Subcutaneous adipose tissue (tissue), 4 donors: ENCODE data around the gene CTDSPL. TPM values are rescaled to one million over a fixed set of nuclear protein-coding genes. Genes with fewer than 3 reads are reported as not detected.

Experiments used
- total RNA-seq, 4 donors: library from RNA; depleted of rRNA; stranded (reverse); fragments of >200 nt; gene quantifications; one replicate each; pipeline ENCODE4 v1.1.0, GENCODE V29; 2016
- TF ChIP-seq, protein P1 (sequence below): fragments of 450-650 bp; IDR thresholded peaks from one replicate; pipeline ENCODE4 v1.5.1; 2016; ENCODE audit warnings: low read depth, mild to moderate bottlenecking, control low read depth, antibody characterized with exemption, moderate library complexity

Gene CTDSPL
- total RNA-seq, 4 donors from 2014 or later, result 29.0 to 34.8 (median 30.1) TPM

DNA sequence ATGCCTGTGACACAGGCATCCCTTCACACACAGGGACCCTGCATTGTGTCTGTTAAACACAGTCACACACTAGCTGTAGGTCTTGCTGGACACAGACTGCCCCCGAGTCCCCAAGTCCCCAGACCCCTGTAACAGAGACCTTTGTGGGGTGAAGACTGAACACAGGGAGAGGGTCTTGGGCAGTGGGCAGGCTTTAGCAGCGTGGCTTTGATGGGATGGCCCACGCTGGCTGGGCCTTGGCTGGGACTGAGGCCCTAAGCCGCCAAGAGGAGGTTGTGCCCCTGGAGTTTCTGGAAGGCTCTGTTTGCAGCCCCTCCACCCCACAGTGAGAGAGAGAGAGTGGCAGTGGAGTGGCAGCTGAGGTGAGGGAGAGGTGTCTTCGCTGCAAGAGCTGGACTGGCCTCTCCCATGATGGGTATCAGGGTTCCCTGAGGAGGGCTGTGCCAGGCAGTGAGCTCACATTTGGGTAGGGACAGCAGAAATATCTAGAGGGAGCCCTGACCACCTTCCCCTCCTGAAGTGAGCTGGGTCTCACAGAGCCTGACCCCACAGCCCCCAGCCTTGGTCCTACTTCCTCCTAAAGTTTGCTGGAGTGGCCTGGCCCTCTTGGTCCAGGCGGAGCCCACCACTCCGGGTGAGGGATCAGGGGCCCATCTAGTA, 128.3 kb downstream of the CTDSPL start:
- TF ChIP-seq, protein P1, sequence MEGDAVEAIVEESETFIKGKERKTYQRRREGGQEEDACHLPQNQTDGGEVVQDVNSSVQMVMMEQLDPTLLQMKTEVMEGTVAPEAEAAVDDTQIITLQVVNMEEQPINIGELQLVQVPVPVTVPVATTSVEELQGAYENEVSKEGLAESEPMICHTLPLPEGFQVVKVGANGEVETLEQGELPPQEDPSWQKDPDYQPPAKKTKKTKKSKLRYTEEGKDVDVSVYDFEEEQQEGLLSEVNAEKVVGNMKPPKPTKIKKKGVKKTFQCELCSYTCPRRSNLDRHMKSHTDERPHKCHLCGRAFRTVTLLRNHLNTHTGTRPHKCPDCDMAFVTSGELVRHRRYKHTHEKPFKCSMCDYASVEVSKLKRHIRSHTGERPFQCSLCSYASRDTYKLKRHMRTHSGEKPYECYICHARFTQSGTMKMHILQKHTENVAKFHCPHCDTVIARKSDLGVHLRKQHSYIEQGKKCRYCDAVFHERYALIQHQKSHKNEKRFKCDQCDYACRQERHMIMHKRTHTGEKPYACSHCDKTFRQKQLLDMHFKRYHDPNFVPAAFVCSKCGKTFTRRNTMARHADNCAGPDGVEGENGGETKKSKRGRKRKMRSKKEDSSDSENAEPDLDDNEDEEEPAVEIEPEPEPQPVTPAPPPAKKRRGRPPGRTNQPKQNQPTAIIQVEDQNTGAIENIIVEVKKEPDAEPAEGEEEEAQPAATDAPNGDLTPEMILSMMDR, result no peak

DNA sequence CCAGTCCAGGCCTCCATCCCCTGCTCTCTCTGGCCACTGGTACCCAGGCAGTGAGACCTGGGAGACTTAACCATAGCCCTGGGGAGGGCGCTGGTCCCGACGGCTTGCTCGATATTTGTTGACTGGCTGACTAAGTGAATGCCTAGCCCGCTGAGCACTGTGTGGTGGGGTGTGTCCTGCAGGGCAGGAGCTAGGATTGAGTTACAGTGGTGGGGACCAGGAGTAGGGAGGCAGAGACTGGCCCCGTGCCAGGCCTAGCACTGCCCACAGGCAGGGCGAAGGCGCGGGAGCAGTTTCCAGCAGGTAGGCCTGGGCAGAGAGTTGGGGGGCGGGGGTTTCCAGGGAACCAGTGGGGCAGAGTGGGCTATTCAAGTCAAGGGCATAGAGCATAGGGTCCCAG, 128.8 kb downstream of the CTDSPL start, which contains the start of gene VILL:
Gene VILL, plus strand, starts transcription at position 260 of the 400 bp plus-strand sequence. CDS start 2,887 bp downstream, outside the sequence.
- TF ChIP-seq, protein P1, result no peak

GRCh38 chr3:37991109-37991508, 129.4 kb downstream of the CTDSPL start:
- TF ChIP-seq, protein P1, result no peak

GRCh38 chr3:37991823-37992222, 130.1 kb downstream of the CTDSPL start:
- TF ChIP-seq, protein P1, result no peak

DNA sequence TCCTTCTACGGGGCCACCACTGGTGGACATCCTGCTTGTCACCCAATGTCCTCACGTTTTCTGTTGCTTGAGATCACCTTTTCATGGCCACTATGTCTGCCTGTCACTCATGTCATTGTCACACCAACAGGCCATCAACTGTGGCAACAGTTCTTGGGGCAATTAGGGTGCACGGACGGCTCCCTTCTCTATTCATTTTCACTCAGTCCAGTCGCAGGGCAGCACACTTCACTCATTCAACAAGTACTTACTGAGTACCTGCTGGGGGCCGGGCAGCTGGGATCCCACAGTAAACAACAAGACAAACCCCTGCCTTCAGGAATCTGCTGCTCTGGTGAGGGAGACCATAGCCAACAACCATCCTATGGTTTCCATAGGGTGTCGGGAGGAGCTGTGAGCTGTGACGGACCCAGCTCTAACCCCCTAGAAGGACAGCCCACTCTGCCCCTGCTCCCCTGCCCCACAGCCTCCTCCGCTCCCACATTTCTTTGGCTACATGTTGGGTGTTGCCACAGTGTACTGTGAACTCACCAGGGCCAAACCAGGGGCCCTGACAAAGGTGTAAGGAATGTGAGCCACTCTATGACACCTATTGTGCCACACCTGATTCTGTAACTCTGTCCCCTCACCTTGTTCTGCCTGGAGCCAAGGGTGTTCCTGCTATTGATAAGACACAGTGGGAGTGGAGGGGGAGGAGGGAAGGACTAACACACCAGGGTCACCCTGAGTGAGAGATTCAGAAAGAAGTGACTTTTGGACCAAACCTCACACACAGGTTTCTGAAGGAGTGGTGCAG, 130.8 kb downstream of the CTDSPL start:
- TF ChIP-seq, protein P1, result no peak

GRCh38 chr3:37993067-37993455, 131.4 kb downstream of the CTDSPL start:
- TF ChIP-seq, protein P1, result no peak

GRCh38 chr3:37993460-37993819, 131.8 kb downstream of the CTDSPL start:
- TF ChIP-seq, protein P1, result no peak
